ENCODE results near the gene LPP. TPM values are rescaled to one million over a fixed set of nuclear protein-coding genes. Genes with fewer than 3 reads are reported as not detected.

LPP gene
- total RNA-seq, 2 donors from 2014 or later = 1,568 to 1,607 TPM

GRCh38 chr3:188267790-188268335 lies 113.9 kb downstream of the LPP start:
- H3K4me1 ChIP-seq (ENCODE audit: control insufficient read depth in 1 of 2, low read depth in 2 of 2) = peaks cover 65 to 99% of the 10 kb centered on the region in 2 donors

DNA sequence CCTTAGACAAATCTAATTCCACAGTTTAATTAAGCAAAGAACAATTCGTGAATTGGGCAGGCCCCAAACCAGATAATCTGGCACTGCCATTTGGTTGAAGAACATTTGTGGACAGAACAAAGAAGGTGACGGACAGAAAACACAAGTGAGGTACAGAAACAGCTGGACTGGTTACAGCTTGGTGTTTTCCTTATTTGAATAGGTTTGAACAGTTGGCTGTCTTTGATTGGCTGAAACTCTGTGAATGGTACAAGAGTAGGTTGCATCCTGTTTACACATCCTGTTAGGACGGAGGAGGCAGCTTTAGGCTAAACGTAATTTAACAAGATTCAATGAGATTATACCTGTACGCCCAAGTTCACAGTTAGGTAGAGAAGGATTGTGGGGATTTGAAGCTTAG lies 114.4 kb downstream of the LPP start:
- Histone ChIP-seq H3K36me3 (no peaks in the 10 kb centered on the region), H3K4me3 (no peak overlapping the region), H3K9me3 (no peaks in the 10 kb centered on the region), H3K27ac (peak overlapping the region; percentile 96 to 99), H3K4me1 (ENCODE audit: control insufficient read depth in 1 of 2, low read depth in 2 of 2) (peaks cover 63 to 100% of the 10 kb centered on the region in 2 donors), H3K27me3 (replicated peaks; ENCODE audit: insufficient read depth) (no peaks in the 10 kb centered on the region)
- ATAC-seq (ENCODE audit: insufficient number of reproducible peaks, low FRiP score, low read depth) = no peak
- no peak for DNase-seq (ENCODE audit: low spot score)
- TF ChIP-seq CTCF (IDR thresholded peaks at IDR 0.05) = no peak

More at GRCh38 chr3:188267790-188268335, 113.9 kb downstream of the LPP start:
- Histone ChIP-seq H3K4me3 (peak overlapping the region; percentile 62), H3K9me3 (no peaks in the 10 kb centered on the region), H3K36me3 (no peaks in the 10 kb centered on the region), H3K27ac (peak overlapping the region; percentile 96 to 99), H3K27me3 (replicated peaks; ENCODE audit: insufficient read depth) (no peaks in the 10 kb centered on the region)
- no peak for TF ChIP-seq CTCF (IDR thresholded peaks at IDR 0.05)
- DNase-seq (ENCODE audit: low spot score) = no peak
- no peak for ATAC-seq (ENCODE audit: insufficient number of reproducible peaks, low FRiP score, low read depth)

DNA sequence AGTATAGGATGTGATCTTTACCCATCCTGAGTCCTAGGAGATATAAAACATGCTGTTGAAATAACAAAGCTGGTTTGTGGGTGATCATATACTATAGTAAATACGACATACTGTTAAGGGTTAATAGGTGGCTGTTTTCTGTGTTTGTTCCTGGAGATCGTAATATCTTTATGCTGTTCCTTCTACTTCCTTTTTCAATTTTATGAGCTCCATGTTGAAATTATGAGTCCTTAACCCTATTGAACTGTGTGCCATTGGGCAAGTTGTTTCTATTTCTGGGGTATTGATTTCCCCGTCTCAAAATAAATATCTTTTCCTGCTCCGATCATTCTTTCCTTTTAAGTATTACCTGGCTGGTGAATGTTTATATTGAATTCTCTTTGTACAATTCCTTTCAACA lies 115.1 kb downstream of the LPP start:
- TF ChIP-seq CTCF (IDR thresholded peaks at IDR 0.05) = no peak
- Histone ChIP-seq H3K4me3 (no peak overlapping the region), H3K36me3 (no peaks in the 10 kb centered on the region), H3K27ac (peak overlapping the region; percentile 96 to 99), H3K27me3 (replicated peaks; ENCODE audit: insufficient read depth) (no peaks in the 10 kb centered on the region), H3K4me1 (ENCODE audit: control insufficient read depth in 1 of 2, low read depth in 2 of 2) (peaks cover 57 to 100% of the 10 kb centered on the region in 2 donors), H3K9me3 (no peaks in the 10 kb centered on the region)
- DNase-seq (ENCODE audit: low spot score) = no peak
- ATAC-seq (ENCODE audit: insufficient number of reproducible peaks, low FRiP score, low read depth) = no peak

- Histone ChIP-seq H3K4me1 (ENCODE audit: control insufficient read depth in 1 of 2, low read depth in 2 of 2) (peaks cover 50 to 100% of the 10 kb centered on the region in 2 donors), H3K9me3 (no peaks in the 10 kb centered on the region), H3K27me3 (replicated peaks; ENCODE audit: insufficient read depth) (no peaks in the 10 kb centered on the region), H3K27ac (peak overlapping the region; percentile 96 to 99), H3K4me3 (peak overlapping the region; percentile 38), H3K36me3 (no peaks in the 10 kb centered on the region)
- no peak for TF ChIP-seq CTCF (IDR thresholded peaks at IDR 0.05)
- DNase-seq (ENCODE audit: low spot score) = no peak
- peak; percentile 50 for ATAC-seq (ENCODE audit: insufficient number of reproducible peaks, low FRiP score, low read depth)
Measured at GRCh38 chr3:188270423-188270972, 116.5 kb downstream of the LPP start.

- no peaks in the 10 kb centered on the region for H3K9me3 ChIP-seq
- TF ChIP-seq CTCF (IDR thresholded peaks at IDR 0.05) = no peak
- ATAC-seq (ENCODE audit: insufficient number of reproducible peaks, low FRiP score, low read depth) = no peak
- H3K27me3 ChIP-seq (replicated peaks; ENCODE audit: insufficient read depth) = no peaks in the 10 kb centered on the region
- peak overlapping the region; percentile 38 for H3K4me3 ChIP-seq
- peak overlapping the region; percentile 96 to 99 for H3K27ac ChIP-seq
- no peak for DNase-seq (ENCODE audit: low spot score)
- no peaks in the 10 kb centered on the region for H3K36me3 ChIP-seq
- peaks cover 49 to 100% of the 10 kb centered on the region in 2 donors for H3K4me1 ChIP-seq (ENCODE audit: control insufficient read depth in 1 of 2, low read depth in 2 of 2)
Measured at GRCh38 chr3:188271226-188271914, 117.4 kb downstream of the LPP start.
